Caco-2 (cell line): ENCODE results near the gene CDKL2. TPM values are rescaled to one million over a fixed set of nuclear protein-coding genes. Genes with fewer than 3 reads are reported as not detected.
"Not testable (repeated sequence)": the region's sequence is repeated elsewhere in the genome, so short reads cannot be mapped to it uniquely, and the experiment has no call there.

Source experiments
- BruUV-seq: library from RNA; stranded (reverse); fragments of 400-500 nt; replicated peaks from 2 replicates; lab custom pipeline; 2021; lab: Mats Ljungman, UMichigan
- CTCF ChIA-PET: fragments of 300-600 bp; sonication (Branson Sonifier 250); formaldehyde crosslinking; loops from one replicate; lab custom pipeline; 2022; ENCODE audit warnings: antibody characterized with exemption; lab: Charles Lee
- POLR2A ChIA-PET: fragments of 300-600 bp; sonication (Branson Sonifier 250); formaldehyde crosslinking; loops from one replicate; lab custom pipeline; 2022; ENCODE audit warnings: antibody characterized with exemption; lab: Charles Lee
- DNase-seq, 2 experiments: peaks; one replicate each; pipeline versions ENCODE4 v3.0.0 to v3.0.0-alpha.2; 2020 to 2022
- H3K27me3 ChIP-seq: replicated peaks from 2 replicates; pipeline ENCODE4 v1.6.0; 2011; ENCODE audit warnings: low read length; ENCODE audit not compliant: control insufficient read depth, insufficient read depth
- H3K36me3 ChIP-seq: 2 replicates; pipeline ENCODE4 v1.5.1; 2011; ENCODE audit warnings: low read length; ENCODE audit not compliant: control insufficient read depth, insufficient read depth
- H3K4me1 ChIP-seq: fragments of 250-450 bp; sonication (Bioruptor Pico); 2 replicates; pipeline ENCODE4 v1.5.1; 2020; ENCODE audit warnings: mild to moderate bottlenecking
- H3K4me3 ChIP-seq: 2 replicates; pipeline ENCODE4 v1.5.1; 2011; ENCODE audit warnings: low read depth, mild to moderate bottlenecking, control low read depth, low read length
- H3K9me3 ChIP-seq: fragments of 250-450 bp; sonication (Bioruptor Pico); 2 replicates; pipeline ENCODE4 v1.5.1; 2020; ENCODE audit warnings: mild to moderate bottlenecking, moderate library complexity
- H3K27ac Mint-ChIP-seq: one replicate; pipeline ENCODE4 v1.8.0; 2022; ENCODE audit warnings: mixed read lengths; ENCODE audit not compliant: unreplicated experiment
- H3K27me3 Mint-ChIP-seq: one replicate; pipeline ENCODE4 v1.8.0; 2022; ENCODE audit warnings: mixed read lengths; ENCODE audit not compliant: insufficient read depth, unreplicated experiment
- H3K36me3 Mint-ChIP-seq: one replicate; pipeline ENCODE4 v1.8.0; 2022; ENCODE audit warnings: mild to moderate bottlenecking, mixed read lengths; ENCODE audit not compliant: insufficient read depth, unreplicated experiment
- H3K4me1 Mint-ChIP-seq: one replicate; pipeline ENCODE4 v1.8.0; 2022; ENCODE audit warnings: low read depth, mixed read lengths; ENCODE audit not compliant: unreplicated experiment
- H3K4me3 Mint-ChIP-seq: one replicate; pipeline ENCODE4 v1.8.0; 2022; ENCODE audit warnings: mild to moderate bottlenecking, moderate library complexity, mixed read lengths; ENCODE audit not compliant: unreplicated experiment
- H3K9me3 Mint-ChIP-seq: one replicate; pipeline ENCODE4 v1.8.0; 2022; ENCODE audit warnings: mixed read lengths; ENCODE audit not compliant: unreplicated experiment
- CTCF ChIP-seq, 2 experiments: fragments of 200-600 bp in 1 of 2; IDR thresholded peaks; 1 replicate in 1 of 2; 2 replicates in 1 of 2; pipeline versions ENCODE4 v1.5.1 to v1.8.0; 2011 to 2022; ENCODE audit warnings: antibody characterized with exemption in 1 of 2, control low read depth in 1 of 2, inconsistent platforms in 1 of 2, low read depth in 1 of 2, low read length in 1 of 2, mild to moderate bottlenecking in 1 of 2, moderate library complexity in 1 of 2; ENCODE audit not compliant: insufficient read depth in 1 of 2, severe bottlenecking in 1 of 2, unreplicated experiment in 1 of 2
- intact Hi-C: fragments of 100-400 bp; cut with micrococcal nuclease; formaldehyde crosslinking; loops from one replicate; pipeline ENCODE4 v1.10.0; 2022; ENCODE audit not compliant: unreplicated experiment
- total RNA-seq: library from RNA; stranded (reverse); gene quantifications from 2 replicates; pipeline ENCODE4 v1.2.3, GENCODE V29; 2022

The CDKL2 gene
- total RNA-seq, 1 experiment from 2014 or later = 1.9 TPM

- H3K36me3 ChIP-seq = no peaks in the 10 kb centered on the region; the same call in 1 of the 2 replicates
- intact Hi-C loops = no loop called here
- no peaks in the 10 kb centered on the region for H3K9me3 ChIP-seq
- no peaks in the 10 kb centered on the region for H3K27me3 ChIP-seq
- DNase-seq = no peak
- BruUV-seq = no TSS peak
- Mint-ChIP-seq H3K27ac (no peak overlapping the region), H3K36me3 (peaks cover 12% of the 10 kb centered on the region), H3K27me3 (no peaks in the 10 kb centered on the region), H3K4me3 (no peak overlapping the region), H3K9me3 (no peaks in the 10 kb centered on the region), H3K4me1 (peaks cover 9% of the 10 kb centered on the region)
- POLR2A ChIA-PET = no interaction called here
- no peak overlapping the region for H3K4me3 ChIP-seq
- CTCF ChIA-PET = no interaction called here
- TF ChIP-seq CTCF (IDR thresholded peaks at IDR 0.05; ENCODE audit: insufficient read depth in 1 of 2, low read depth in 1 of 2, low read length in 1 of 2, severe bottlenecking in 1 of 2, unreplicated experiment in 1 of 2) = no peak
- H3K4me1 ChIP-seq = peaks cover 26% of the 10 kb centered on the region
These were observed 36.0 kb upstream of the CDKL2 start for GRCh38 chr4:75666299-75666698.

- H3K9me3 ChIP-seq, intact Hi-C loops, H3K4me1 Mint-ChIP-seq, H3K4me3 Mint-ChIP-seq, H3K27ac Mint-ChIP-seq, POLR2A ChIA-PET, BruUV-seq, H3K27me3 Mint-ChIP-seq, H3K36me3 ChIP-seq, H3K4me3 ChIP-seq, CTCF ChIA-PET, DNase-seq, H3K9me3 Mint-ChIP-seq, H3K27me3 ChIP-seq: not testable (repeated sequence)
- peaks cover 15% of the 10 kb centered on the region for H3K36me3 Mint-ChIP-seq
- H3K4me1 ChIP-seq = peaks cover 31% of the 10 kb centered on the region
These were observed 34.3 kb upstream of the CDKL2 start for GRCh38 chr4:75664604-75665003.

- BruUV-seq = no TSS peak
- ChIA-PET POLR2A (no interaction called here), CTCF (no interaction called here)
- H3K27me3 Mint-ChIP-seq = no peaks in the 10 kb centered on the region
- intact Hi-C loops = no loop called here
- peaks cover 30% of the 10 kb centered on the region for H3K36me3 Mint-ChIP-seq
- DNase-seq = no peak
- H3K4me3 Mint-ChIP-seq = no peak overlapping the region
- no peak overlapping the region for H3K27ac Mint-ChIP-seq
- H3K4me1 Mint-ChIP-seq = peaks cover 7% of the 10 kb centered on the region
- no peak overlapping the region for H3K4me3 ChIP-seq
- TF ChIP-seq CTCF (IDR thresholded peaks at IDR 0.05; ENCODE audit: insufficient read depth in 1 of 2, low read depth in 1 of 2, low read length in 1 of 2, severe bottlenecking in 1 of 2, unreplicated experiment in 1 of 2) = no peak
- H3K9me3 ChIP-seq = no peaks in the 10 kb centered on the region
- H3K36me3 ChIP-seq = no peaks in the 10 kb centered on the region; the same call in 1 of the 2 replicates
- H3K4me1 ChIP-seq = peaks cover 27% of the 10 kb centered on the region
- H3K27me3 ChIP-seq = no peaks in the 10 kb centered on the region
- H3K9me3 Mint-ChIP-seq = no peaks in the 10 kb centered on the region
These were observed 32.3 kb upstream of the CDKL2 start for GRCh38 chr4:75662626-75663025.

- no peak for DNase-seq
- no peak for TF ChIP-seq CTCF (IDR thresholded peaks at IDR 0.05; ENCODE audit: insufficient read depth in 1 of 2, low read depth in 1 of 2, low read length in 1 of 2, severe bottlenecking in 1 of 2, unreplicated experiment in 1 of 2)
- TSS peak; percentile 0 for BruUV-seq
- no peaks in the 10 kb centered on the region for H3K9me3 Mint-ChIP-seq
- Histone ChIP-seq H3K4me1 (peaks cover 24% of the 10 kb centered on the region), H3K4me3 (no peak overlapping the region), H3K9me3 (no peaks in the 10 kb centered on the region), H3K27me3 (no peaks in the 10 kb centered on the region), H3K36me3 (no peaks in the 10 kb centered on the region; the same call in 1 of the 2 replicates)
- CTCF ChIA-PET = no interaction called here
- H3K27me3 Mint-ChIP-seq = no peaks in the 10 kb centered on the region
- H3K4me3 Mint-ChIP-seq = no peak overlapping the region
- no peak overlapping the region for H3K27ac Mint-ChIP-seq
- H3K36me3 Mint-ChIP-seq = peaks cover 42% of the 10 kb centered on the region
- peaks cover 7% of the 10 kb centered on the region for H3K4me1 Mint-ChIP-seq
- POLR2A ChIA-PET = no interaction called here
- intact Hi-C loops = no loop called here
These were observed 30.2 kb upstream of the CDKL2 start for GRCh38 chr4:75660491-75660890.
